Upper lobe of left lung (tissue), 6 donors: ENCODE measurements around the gene RGS12. TPM values are rescaled to one million over a fixed set of nuclear protein-coding genes. Genes with fewer than 3 reads are reported as not detected.

Experiments used
- ATAC-seq, 2 donors: fragments of 200-7000 bp; cut with Tn5 transposase; one replicate each; pipeline ENCODE4 v1.9.1; 2022; ENCODE audit warnings: mild to moderate bottlenecking in 2 of 2, moderate library complexity in 2 of 2; ENCODE audit not compliant: low FRiP score in 2 of 2
- DNase-seq, 2 donors: peaks; one replicate each; pipeline ENCODE4 v3.0.0-alpha.2; 2019 to 2020
- H3K27ac ChIP-seq, 4 donors: fragments of 200-600 bp; sonication (generic); one replicate each; pipeline ENCODE4 v1.5.1; 2016 to 2019
- H3K27me3 ChIP-seq, 4 donors: fragments of 200-600 bp; sonication (generic); one replicate each; pipeline ENCODE4 v1.5.1; 2017 to 2019
- H3K36me3 ChIP-seq, 4 donors: fragments of 200-600 bp; sonication (generic); one replicate each; pipeline ENCODE4 v1.5.1; 2016 to 2019
- H3K4me1 ChIP-seq, 4 donors: fragments of 200-600 bp; sonication (generic); one replicate each; pipeline ENCODE4 v1.5.1; 2018 to 2019
- H3K4me3 ChIP-seq, 4 donors: fragments of 200-600 bp; sonication (generic); one replicate each; pipeline ENCODE4 v1.5.1; 2017 to 2019; ENCODE audit warnings: mild to moderate bottlenecking in 2 of 4, moderate library complexity in 1 of 4
- H3K9me3 ChIP-seq, 4 donors: fragments of 200-600 bp; sonication (generic); one replicate each; pipeline ENCODE4 v1.5.1; 2018 to 2019
- EP300 ChIP-seq, 4 donors: sonication (generic); formaldehyde crosslinking; IDR thresholded peaks; one replicate each; pipeline ENCODE4 v1.5.1; 2017; ENCODE audit warnings: antibody characterized with exemption in 4 of 4, control low read depth in 2 of 4
- POLR2A ChIP-seq, 4 donors: fragments of 450-650 bp; IDR thresholded peaks; one replicate each; pipeline ENCODE4 v1.5.1; 2016 to 2017; ENCODE audit warnings: antibody characterized with exemption in 4 of 4, mild to moderate bottlenecking in 2 of 4
- POLR2AphosphoS5 ChIP-seq, 2 donors: sonication (generic); formaldehyde crosslinking; IDR thresholded peaks; one replicate each; pipeline ENCODE4 v1.5.1; 2017; ENCODE audit warnings: antibody characterized with exemption in 2 of 2
- WGBS, 2 donors: methylation state at CpG; one replicate each; pipeline ENCODE4 v1.1.5; 2017 to 2018; 5-methylcytosine and 5-hydroxymethylcytosine counted together
- total RNA-seq, 6 donors: library from RNA; depleted of rRNA in 4 of 6; stranded (reverse); fragments of >200 nt in 4 of 6; gene quantifications; one replicate each; pipeline versions ENCODE4 v1.1.0 to v1.2.1, GENCODE V29; 2016 to 2021
- TF ChIP-seq, protein P1 (sequence below), 6 experiments: fragments of 450-650 bp in 4 of 6; fragments of 200-600 bp in 2 of 6; sonication (generic) in 2 of 6; IDR thresholded peaks; one replicate each; pipeline ENCODE4 v1.5.1; 2016 to 2019; ENCODE audit warnings: antibody characterized with exemption in 6 of 6
- donor health status: DM: no; HTN: no; CAD: no; lungs with moderate emphysema.
- donor health status: DM: no; HTN: yes; CAD: no; lungs with severe emphysema.

The RGS12 gene
- total RNA-seq, 6 donors from 2014 or later, result 17.8 to 124 (median 49.7) TPM

- Histone ChIP-seq H3K27me3 (no peaks in the 10 kb centered on the region), H3K4me3 (no peak overlapping the region), H3K4me1 (no peaks in the 10 kb centered on the region), H3K9me3 (no peaks in the 10 kb centered on the region), H3K27ac (no peak overlapping the region), H3K36me3 (peaks cover 0 to 9% (median 3%) of the 10 kb centered on the region in 4 donors)
- TF ChIP-seq EP300 (IDR thresholded peaks at IDR 0.05), result no peak
- TF ChIP-seq POLR2AphosphoS5 (IDR thresholded peaks at IDR 0.05), result no peak
- TF ChIP-seq, protein P1, sequence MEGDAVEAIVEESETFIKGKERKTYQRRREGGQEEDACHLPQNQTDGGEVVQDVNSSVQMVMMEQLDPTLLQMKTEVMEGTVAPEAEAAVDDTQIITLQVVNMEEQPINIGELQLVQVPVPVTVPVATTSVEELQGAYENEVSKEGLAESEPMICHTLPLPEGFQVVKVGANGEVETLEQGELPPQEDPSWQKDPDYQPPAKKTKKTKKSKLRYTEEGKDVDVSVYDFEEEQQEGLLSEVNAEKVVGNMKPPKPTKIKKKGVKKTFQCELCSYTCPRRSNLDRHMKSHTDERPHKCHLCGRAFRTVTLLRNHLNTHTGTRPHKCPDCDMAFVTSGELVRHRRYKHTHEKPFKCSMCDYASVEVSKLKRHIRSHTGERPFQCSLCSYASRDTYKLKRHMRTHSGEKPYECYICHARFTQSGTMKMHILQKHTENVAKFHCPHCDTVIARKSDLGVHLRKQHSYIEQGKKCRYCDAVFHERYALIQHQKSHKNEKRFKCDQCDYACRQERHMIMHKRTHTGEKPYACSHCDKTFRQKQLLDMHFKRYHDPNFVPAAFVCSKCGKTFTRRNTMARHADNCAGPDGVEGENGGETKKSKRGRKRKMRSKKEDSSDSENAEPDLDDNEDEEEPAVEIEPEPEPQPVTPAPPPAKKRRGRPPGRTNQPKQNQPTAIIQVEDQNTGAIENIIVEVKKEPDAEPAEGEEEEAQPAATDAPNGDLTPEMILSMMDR (IDR thresholded peaks at IDR 0.05), result no peak
- TF ChIP-seq POLR2A (IDR thresholded peaks at IDR 0.05), result no peak
- ATAC-seq (no peak), DNase-seq (peak; percentile 18 to 55)
- WGBS, 2 donors, result 70 to 95% methylated on average over 5 to 11 of the region's 13 CpGs
Observed at GRCh38 chr4:3253808-3254207, 39.0 kb upstream of the RGS12 start.

DNA sequence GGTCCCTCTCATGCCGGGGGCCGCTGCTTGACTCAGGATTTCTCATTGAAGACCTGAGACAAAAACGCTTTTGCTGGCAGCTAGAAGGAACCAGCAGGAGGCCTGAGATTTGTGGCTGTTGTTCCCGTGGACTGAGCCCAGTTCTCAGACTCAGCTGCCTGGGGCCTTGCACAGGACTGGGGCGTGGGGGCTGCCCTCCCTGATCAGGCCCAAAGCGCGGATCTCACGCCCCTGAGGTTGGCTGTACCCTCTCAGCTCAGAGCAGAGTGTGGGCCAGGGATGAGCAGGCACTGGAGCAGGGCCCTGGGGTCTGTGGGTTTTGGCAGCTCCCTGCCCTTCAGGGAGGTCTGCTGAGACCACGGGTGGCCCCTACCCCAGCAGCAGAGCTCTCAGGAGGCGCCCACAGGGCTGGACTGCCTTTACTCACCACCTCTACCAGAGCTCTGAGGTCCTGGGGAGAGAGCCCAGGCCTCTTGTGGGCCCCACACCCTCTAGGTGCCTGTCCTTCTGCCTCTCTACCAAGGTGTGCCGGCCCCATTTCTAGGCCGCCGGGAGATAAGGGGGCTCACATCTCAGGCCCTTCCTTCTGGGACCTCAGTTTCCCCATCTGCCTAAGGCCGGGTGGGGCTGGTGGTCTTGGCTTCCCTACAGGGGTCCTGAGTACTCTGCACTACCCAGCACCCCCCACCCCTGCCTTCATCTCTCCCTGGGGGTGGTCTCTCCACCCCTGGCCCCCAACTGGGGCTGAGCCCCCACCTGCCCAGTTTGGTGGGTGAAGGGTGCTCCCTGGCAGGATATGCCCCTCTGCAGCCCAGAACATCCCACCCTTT, 38.3 kb upstream of the RGS12 start:
- 96 to 98% methylated on average over 8 to 13 of the region's 14 CpGs for WGBS, 2 donors
- Histone ChIP-seq H3K4me3 (no peak overlapping the region), H3K9me3 (no peaks in the 10 kb centered on the region), H3K27ac (no peak overlapping the region), H3K4me1 (no peaks in the 10 kb centered on the region), H3K27me3 (no peaks in the 10 kb centered on the region), H3K36me3 (peaks cover 0 to 9% (median 3%) of the 10 kb centered on the region in 4 donors)
- DNase-seq (peak; percentile 10 to 48), ATAC-seq (no peak)
- no peak for TF ChIP-seq POLR2AphosphoS5 (IDR thresholded peaks at IDR 0.05)
- TF ChIP-seq POLR2A (IDR thresholded peaks at IDR 0.05), result no peak
- no peak for TF ChIP-seq EP300 (IDR thresholded peaks at IDR 0.05)
- TF ChIP-seq, protein P1 (IDR thresholded peaks at IDR 0.05), result no peak

GRCh38 chr4:3255611-3256186, 37.1 kb upstream of the RGS12 start:
- WGBS, 2 donors, result 97% methylated on average over 13 to 22 of the region's 36 CpGs

DNA sequence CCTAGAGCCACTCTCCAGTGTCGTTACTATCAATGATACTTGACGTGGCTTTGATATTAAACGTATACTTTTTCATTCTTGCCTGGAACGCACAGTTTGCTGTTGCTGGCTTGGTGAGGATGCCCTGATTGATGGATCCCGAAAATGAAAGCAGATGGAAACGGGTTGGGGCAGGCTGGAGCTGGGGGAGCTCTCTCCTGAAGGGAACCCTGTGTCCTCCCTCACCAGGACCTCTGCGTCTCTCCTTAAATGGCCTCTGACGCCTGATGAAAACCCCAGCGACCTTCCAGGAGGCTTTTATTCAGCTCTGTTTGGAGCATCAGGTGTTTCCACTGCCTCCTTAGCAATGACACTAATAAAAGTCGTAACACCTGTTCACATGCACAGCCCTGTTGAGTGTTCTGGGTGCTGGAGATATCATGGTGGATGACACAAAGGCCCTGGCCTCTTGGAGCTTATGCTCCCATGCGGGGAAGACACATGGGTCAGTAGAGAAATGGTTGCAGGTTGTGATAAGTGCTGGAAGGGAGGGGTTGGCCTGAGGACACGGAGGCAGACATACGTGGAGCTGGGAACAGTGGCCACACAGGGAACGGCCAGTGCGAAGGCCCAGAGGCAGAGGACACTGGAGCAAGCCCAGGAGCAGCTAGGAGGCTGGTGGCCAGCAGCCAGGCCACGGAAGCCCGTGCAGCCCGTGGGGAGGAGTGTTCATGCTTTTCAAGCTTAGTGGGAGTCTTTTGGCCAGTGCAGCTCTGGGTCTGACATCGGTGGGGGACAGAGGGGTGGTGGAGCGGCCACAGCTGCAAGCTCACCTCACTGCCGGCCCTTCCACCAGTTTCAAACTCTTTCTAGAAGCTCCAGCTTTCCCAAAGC, 36.4 kb upstream of the RGS12 start:
- no peaks in the 10 kb centered on the region for H3K4me1 ChIP-seq
- no peaks in the 10 kb centered on the region for H3K9me3 ChIP-seq
- TF ChIP-seq, protein P1 (IDR thresholded peaks at IDR 0.05), result no peak
- TF ChIP-seq POLR2AphosphoS5 (IDR thresholded peaks at IDR 0.05), result no peak
- no peak for TF ChIP-seq POLR2A (IDR thresholded peaks at IDR 0.05)
- no peak for TF ChIP-seq EP300 (IDR thresholded peaks at IDR 0.05)
- no peak overlapping the region for H3K27ac ChIP-seq
- WGBS, 2 donors, result 85 to 93% methylated on average over 14 to 21 of the region's 21 CpGs
- no peaks in the 10 kb centered on the region for H3K27me3 ChIP-seq
- DNase-seq (peak; percentile 5 to 69), ATAC-seq (no peak)
- H3K4me3 ChIP-seq, result no peak overlapping the region
- H3K36me3 ChIP-seq, result peaks cover 0 to 9% (median 3%) of the 10 kb centered on the region in 4 donors

More at GRCh38 chr4:3255611-3256186, 37.1 kb upstream of the RGS12 start:
- no peaks in the 10 kb centered on the region for H3K4me1 ChIP-seq
- no peak for ATAC-seq
- H3K27ac ChIP-seq, result no peak overlapping the region
- H3K36me3 ChIP-seq, result peaks cover 0 to 9% (median 3%) of the 10 kb centered on the region in 4 donors
- peak; percentile 11 to 83 for DNase-seq
- H3K4me3 ChIP-seq, result no peak overlapping the region
- no peaks in the 10 kb centered on the region for H3K9me3 ChIP-seq
- TF ChIP-seq EP300 (IDR thresholded peaks at IDR 0.05) (no peak), POLR2AphosphoS5 (IDR thresholded peaks at IDR 0.05) (no peak), POLR2A (IDR thresholded peaks at IDR 0.05) (no peak)
- TF ChIP-seq, protein P1 (IDR thresholded peaks at IDR 0.05), result no peak
- H3K27me3 ChIP-seq, result no peaks in the 10 kb centered on the region
